SU-DHL-6 (cell line): Measurements from ENCODE around the gene SLC47A2.

Experiments
- EZH2phosphoT487 ChIP-seq: fragments of 200-600 bp; sonication (generic), shearing (Covaris generic); conservative IDR thresholded peaks from 2 replicates; pipeline ENCODE4 v1.6.1; 2018; ENCODE audit warnings: mild to moderate bottlenecking, antibody characterized with exemption, low read length, moderate library complexity, mixed read lengths
- TF ChIP-seq, protein P1 (sequence below): fragments of 200-600 bp; sonication (generic); IDR thresholded peaks from one replicate; pipeline ENCODE4 v1.5.1; 2017; ENCODE audit warnings: antibody characterized with exemption, mild to moderate bottlenecking, low read length, moderate library complexity; ENCODE audit not compliant: insufficient read depth, poor library complexity, severe bottlenecking

DNA sequence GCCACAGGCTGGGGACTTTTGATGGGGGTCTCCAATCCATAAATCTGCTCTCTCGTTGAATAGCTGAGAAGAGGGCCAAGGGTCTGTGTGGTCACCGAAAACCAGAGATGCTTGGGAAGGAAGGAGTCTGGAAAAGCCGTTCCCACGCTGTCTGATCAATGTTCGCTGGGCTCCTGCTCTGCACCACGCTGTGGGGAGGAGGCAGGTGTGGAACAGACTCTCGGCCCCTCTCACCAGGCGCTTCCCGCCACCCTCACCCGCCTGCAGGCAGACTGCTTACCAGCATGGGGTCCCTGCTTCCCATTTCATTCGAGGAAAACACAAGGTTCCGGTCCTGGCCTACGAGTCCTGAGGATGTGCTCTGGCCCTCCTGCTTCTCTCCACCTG lies 32.4 kb upstream of the SLC47A2 start:
- TF ChIP-seq, protein P1, sequence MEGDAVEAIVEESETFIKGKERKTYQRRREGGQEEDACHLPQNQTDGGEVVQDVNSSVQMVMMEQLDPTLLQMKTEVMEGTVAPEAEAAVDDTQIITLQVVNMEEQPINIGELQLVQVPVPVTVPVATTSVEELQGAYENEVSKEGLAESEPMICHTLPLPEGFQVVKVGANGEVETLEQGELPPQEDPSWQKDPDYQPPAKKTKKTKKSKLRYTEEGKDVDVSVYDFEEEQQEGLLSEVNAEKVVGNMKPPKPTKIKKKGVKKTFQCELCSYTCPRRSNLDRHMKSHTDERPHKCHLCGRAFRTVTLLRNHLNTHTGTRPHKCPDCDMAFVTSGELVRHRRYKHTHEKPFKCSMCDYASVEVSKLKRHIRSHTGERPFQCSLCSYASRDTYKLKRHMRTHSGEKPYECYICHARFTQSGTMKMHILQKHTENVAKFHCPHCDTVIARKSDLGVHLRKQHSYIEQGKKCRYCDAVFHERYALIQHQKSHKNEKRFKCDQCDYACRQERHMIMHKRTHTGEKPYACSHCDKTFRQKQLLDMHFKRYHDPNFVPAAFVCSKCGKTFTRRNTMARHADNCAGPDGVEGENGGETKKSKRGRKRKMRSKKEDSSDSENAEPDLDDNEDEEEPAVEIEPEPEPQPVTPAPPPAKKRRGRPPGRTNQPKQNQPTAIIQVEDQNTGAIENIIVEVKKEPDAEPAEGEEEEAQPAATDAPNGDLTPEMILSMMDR: no peak
- no peak for TF ChIP-seq EZH2phosphoT487
